NCI-H1436 (cell line): ENCODE measurements around the gene KY.

Experiments
- DNase-seq: peaks from one replicate; lab custom pipeline; 2025; lab: John Stamatoyannopoulos, UW

Gene KY

DNA sequence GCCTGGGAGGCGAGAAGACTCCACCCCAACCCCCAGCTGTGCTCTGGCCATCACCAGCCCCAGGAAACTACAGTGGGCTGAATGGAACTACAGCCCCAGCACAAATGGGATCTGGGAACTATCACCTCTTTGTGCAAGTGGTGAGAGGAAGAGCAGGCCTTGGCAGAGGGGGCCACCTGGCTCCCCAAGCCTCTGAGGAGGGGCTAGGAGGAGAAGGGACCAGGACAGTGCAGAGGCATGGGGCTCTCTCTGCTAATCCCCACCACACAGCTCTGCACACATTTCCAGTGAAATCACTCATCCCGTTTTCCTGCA is 31.6 kb downstream of the KY start:
- no peak for DNase-seq

DNA sequence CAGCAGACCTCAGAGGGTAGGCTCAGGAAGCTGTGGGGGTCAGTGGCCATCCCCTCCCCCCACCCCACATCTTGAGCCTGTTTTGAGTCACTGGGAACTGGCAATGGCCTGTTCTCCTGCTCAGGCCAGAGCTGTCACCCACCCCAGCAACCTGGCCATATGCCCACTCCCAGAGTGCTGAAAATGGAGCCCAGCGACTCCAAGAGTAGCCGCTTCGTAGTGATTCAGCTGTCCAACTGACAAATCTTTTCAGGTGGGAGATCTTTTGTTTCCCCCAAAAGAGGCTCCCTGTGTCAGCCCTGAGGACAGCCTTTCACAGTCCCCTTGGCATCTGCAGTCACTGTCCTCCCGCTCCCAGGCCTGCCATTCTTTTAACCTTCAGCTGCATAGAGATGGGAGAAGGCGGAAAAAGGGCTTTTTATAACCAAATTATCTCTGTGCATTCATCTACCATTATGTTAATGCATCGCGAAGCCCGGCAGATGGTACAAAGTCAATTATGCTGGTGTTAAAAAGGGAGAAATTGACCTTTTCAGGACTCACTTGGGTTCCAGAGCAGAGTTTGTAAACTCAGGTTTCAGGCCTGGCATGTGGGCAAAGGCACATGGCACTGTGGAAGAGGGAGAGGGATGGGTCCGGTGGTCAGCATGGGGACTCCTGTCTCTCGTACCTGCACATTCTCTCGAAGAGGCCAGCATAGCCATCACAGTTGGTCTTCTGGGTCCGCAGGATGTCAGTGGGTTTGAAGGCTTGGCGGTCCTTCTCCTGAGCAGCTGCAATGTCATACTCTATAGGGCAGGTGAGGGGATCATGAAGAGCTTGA is 32.1 kb downstream of the KY start:
- DNase-seq, result no peak

DNA sequence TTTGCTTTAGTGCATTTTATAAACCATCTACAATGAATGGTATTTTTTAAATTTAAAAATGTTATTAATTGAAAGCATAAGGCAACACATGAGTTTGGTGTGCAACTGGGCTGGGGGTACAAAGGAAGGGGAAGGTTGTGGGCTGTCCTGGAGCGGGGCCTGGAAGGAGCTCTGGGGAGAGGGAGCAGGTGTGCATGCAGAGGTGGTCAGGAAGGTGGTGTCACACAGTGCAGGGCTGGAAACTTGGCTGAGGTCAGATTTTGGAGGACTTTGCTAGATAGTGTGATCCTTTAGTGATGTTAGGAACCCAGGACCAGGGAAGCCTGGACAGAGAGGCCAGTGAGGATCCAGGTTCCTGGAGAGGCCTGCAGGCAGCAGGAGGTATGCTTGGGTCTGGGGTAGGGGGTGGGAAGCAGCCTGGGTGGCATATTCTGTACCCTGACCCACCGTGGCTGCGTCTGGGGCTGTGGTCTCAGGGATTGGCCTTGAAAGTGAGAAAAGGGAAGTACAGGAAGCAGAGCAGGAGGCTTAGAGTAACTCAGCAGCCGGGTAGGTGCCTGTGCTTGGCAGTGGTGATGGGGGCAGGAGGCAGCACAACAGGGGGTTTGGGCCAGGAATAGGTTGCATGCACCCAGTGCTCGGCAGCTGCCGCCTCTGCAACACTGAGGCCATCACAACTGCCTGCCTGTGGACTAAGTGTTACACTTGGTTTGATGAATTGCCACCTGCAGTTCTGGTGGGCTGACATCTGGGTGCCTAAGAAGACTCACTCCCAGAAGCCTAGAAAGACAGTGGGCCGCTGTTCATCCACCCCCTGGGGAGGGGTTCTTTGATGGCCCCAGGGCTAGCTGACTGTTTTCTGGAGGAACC is 33.0 kb downstream of the KY start:
- DNase-seq, result no peak

DNA sequence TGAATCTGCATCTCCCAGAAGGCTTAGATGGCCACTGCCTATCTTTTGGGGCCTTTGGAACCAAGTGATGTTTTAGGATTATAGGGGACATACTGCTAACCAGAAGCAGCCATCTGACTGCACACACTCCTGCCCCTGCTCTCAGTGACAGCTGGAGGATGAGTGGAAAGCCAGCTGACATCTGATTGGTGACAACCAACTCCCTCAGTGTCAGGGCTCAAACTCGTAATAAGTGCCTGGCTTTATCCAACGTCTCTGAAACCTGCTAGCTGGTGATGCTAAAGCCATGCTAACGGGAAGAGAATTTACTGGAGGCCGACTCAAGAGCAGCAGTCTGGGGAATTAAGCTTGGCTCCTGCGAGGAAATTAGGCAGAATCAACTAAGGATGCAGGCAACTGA is 35.1 kb downstream of the KY start:
- no peak for DNase-seq

DNA sequence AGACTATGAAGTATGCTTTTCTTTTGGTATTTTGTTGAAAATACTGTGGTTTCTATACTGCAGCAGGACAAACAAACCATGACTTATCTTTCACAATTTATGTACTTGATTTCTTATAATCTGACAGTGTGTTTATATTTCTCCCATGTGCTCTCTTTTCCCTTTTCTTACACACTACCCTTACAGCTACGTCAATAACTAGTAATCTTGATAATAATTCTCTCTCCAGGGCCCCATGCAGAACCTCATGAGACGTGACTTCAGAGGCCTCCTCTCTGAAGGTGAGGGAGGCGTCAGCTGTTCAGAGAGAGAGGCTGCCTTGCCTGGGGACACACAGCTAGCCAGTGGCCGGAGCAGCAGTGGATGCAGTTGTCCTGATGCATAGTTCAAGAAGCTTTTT is 35.9 kb downstream of the KY start:
- no peak for DNase-seq

DNA sequence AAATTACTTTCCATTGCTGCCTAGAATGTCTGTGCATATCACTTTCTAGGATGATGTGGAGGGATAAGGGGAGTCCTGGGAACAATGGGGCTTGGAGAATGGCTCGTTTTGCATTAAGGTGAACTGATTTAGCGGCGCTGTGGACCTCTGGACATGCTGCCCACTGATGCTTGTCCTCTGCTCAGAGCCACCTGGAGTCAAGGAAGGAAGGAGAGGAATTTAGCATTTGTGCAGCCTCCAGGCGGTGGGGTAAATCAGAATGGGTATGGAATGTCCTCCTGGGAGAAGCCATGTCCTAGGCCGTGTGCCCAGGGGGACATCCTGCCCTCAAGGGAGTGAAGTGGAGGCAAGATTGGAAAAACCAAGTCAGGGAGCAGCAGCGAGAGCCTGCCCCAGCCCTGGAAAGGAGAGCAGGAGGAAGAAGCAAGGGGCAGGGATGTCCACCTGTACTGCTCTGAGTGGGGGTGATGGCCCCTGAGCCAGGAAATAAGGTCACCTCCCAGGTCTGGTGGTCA is 37.8 kb downstream of the KY start:
- DNase-seq, result no peak

DNA sequence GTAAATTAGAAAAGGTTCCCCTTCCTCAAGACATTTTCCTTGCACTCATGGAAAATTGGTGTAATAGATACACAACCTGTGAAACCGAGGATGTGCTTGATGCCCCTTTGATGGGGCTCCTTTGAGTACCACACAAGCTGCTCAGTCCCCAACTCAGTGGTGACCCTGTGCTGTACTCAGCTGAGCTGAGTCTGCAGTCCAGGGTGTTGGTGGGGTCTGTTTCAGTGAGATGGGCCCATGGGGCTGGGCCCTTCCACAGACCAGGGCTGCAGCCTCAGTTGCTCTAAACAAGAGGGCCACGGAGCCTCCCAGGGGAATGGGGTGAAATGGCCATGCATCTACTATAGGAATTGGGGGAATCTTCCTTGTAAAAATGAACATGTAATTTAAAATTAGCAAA is 39.3 kb downstream of the KY start:
- DNase-seq, result no peak

DNA sequence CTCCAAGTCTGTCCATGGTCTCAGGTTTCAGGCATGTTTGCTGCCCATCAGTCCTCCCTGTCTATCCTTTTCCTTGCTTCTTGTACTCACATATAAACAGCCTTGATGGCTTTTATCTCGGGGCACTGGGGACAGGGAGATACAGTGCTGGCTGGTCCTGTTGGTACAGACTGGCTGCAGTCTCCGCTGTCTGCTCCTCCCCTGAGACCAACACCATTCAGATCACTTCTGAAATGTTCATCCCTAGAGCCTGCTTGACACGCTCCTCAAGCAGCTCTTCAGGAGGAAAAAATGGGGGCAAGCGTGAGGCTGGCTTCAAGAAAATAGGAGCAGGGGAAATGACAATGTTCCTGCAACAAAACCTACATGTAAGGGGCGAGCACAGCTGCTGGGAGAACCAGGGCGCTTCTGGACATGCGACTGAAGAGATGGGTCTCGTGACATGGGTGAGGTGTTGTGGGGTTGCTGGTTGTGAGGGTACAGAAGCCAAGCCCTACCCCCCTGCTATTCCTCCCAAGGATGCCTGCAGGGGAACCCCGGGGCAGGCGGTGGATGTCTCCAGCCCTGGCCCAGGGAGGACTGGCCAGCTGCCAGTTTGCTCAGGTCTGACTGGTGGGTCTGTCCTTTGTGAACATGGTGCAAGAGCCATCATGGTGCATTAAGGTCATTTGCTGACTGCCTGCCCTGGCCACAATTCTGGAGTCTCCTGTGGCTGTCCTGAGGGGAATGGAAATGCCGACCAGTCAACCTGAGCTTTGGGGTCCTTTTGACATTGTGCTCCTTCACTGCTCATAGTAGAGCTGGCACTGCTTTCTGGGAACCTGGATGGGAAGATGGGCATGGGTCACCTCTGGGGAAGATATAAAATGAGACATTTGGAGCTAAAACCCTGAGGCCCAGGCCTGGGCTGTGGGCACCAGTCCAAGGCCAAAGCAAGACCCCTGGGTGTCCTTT is 40.1 kb downstream of the KY start:
- no peak for DNase-seq

DNA sequence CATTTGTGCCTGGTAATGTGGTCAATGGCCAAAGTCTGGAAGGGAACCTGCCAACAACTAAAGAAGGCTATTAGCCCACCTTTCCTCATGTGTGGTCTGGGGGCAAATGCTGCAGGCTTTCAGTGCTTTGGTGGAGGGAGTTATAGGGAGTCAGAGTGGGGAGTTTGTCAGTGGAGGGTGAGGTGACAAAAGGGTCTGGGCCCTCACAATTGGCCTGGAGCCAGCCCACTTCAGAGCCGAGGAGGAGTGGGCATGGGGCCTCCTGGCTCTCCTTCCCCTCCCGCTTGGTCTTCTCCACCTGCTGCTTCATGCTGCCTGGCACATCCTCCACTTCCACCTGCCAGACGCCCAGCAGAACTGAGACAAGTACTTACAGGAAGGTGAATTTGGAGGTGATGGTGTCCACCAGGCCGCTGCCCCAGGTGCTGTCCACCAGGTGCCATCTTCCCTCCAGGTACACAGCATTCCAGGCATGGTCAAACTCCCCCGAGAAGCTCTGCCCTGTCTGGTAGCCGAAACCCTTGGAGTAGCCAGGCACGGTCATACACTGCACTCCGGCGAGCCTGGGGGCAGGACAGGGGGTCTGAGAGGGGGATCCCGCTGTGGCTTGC is 40.9 kb downstream of the KY start:
- DNase-seq, result no peak

DNA sequence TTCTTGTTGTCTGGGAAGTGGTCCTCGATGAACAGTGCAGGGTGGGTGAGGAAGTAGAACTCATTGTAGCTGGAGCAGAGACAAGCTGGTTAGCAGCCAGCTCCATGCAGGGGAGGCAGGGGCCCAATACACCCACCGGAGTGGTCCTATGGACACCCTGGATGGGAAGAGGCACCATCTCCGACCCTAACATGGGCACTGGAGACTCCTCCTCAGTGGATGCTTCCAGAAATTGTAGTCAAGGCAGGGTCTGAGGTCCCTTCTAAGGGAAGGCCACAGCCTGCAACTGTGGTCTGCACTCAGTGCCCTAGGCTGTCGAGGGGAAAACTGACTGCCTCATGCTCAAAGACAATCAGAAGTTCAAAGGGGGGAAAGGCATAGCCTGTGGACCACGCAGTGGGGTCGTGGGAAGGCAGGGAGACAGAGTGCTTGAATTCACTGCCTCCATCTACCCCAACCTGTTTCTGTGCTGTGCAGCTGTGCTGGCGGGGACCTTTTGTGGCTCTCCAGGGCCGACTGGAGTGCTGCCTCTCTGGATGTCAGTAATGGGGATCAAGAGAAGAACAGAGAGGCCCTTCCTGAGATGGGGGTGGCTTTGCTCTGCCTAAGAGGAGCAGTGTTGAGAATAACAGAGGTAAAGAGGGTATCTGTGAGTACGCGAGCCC is 41.9 kb downstream of the KY start:
- DNase-seq, result no peak

DNA sequence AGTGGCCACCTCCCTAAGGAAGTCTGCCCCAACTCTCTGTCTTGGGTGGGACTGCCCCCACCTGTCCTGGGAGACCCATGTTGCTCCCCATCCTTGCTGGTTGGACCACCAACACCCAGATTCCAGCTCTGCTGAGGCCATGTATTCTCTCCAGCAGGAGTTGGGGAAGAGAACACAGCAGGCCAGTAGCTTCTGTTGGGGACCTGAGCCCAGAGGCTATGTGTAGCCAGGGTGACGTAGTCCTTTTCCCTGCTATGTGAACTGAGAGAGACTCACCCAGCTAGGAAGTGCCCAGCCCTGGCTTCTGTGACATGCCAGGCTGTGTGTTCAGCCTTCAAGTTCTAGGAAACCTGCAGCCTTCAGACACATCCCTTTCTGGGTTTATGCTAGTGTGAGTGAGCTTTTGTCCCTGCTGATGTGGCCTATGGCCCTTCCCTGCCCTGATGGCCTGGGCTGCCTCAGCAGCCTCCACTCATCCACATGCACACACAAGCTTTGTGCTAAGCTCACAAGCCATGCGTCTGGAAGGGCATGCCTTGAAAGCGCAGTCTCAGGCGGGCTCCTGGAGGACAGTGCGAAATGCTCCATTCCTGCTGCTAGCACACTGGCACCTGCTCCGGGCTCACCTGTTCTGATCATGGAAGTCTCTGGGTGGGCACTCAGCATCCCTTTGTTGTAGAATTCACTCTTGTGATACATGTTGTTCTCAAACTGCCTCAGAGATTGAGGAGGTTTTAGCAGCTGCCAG is 42.6 kb downstream of the KY start:
- DNase-seq, result no peak

DNA sequence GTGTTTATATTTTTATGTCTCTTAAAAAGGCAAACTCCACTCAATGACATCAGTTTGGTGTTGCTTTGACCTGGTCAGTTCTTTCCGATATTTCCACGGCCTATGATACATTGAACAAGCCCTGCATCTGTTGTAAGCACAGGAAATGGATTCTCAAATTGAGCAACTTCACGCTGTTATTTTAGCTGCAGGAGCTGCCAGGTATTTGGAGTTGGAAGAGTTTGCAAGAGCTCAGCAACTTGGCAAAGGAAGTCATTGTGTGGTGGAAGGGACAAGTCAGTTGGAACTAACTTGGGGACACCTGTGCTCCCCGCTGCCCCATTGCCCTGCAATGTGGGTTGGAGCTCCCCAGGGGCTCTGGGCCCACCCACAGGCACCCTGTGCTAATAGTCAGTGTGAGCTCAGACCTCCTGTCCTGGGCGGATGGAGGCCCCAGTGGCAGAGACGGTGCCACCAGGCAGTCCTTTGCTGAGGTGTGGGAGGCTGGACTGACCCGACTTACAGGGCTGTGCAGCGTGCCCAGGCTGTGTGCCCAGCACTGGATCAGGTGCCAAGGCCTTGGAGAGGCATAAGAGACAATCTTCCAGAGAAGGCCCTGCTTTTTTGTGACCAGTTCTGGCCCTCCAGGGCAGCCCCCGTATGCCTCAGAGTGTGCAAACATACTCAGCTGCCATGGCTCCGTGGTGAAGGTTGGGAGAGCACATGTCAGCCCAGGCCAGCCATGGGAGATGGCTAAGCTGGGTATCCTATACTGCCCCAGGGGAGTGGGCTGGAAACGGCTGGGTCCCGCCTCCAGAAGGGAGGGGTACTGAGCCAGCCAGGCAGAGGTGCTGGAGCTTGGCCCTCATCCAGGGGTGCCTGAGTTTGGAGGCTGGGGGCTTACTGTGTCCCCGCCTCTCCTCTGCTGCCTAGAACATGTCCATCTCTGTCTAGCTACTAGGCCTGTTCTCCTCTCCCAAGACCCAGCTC is 43.5 kb downstream of the KY start:
- DNase-seq, result no peak

DNA sequence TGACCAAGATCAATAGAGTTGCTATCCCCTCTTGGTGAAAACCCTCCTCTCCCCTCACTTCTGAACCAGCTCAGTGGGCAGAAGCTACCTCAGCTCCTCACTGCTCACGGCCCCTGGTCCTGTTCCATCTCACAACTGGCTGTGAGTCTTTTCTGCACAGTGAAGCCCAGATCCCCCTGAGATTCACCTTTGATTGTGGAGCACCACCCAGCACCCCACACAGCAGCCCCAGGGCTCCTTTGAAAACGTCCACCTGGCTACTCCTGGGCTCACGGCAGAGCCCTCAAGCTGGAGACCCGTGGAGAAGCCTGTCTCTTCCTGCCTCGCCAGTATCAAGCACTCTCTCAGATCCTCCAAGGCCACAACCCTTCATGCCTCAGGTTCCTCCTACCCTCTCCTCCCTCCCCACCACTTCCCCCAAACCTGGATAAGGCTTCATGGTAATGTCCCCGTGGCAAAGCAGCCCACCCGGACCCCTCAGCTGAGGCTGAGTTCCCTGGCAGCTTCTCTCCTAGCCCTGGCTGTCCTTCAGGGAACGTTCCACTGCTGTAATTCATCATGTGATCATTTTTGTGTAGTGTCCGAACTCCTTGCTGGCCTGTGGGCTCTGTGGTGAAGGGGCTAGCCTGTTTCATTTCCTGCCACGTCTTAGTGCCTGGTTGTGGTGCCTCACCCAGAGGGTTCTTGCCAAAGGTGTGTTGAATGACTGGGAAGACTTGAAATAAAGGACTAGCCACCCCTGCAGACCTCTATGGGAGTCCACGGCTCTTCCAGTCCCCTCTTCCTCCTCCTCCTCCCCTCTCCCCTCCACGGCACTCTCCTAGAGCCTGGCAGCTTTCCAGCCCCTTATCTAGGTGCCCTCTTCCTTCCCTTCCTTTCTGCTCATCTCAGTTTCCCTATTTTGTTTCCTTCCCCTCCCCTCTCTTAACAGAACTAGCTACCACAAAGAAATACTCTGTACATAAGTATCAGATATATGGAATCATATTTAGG is 44.5 kb downstream of the KY start:
- no peak for DNase-seq

DNA sequence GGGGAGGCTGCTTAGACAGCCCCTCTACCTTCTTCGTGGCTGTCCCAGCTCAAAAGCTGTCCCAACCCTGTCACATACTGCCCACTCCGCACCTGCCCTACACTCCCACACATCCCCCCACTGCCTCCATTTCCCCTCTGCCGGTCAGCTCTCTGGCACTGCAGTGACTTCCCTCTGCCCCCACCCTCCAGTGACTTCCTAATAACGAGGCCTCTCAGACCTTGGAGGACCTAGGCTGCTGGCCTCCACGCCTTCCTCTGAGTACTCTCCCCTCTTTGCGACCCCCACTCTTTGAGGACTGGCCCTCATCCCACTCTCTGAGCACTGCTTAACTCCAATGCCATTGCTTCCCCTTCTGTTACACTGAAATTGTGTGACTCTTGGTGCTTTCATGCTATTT is 45.3 kb downstream of the KY start:
- DNase-seq, result no peak

DNA sequence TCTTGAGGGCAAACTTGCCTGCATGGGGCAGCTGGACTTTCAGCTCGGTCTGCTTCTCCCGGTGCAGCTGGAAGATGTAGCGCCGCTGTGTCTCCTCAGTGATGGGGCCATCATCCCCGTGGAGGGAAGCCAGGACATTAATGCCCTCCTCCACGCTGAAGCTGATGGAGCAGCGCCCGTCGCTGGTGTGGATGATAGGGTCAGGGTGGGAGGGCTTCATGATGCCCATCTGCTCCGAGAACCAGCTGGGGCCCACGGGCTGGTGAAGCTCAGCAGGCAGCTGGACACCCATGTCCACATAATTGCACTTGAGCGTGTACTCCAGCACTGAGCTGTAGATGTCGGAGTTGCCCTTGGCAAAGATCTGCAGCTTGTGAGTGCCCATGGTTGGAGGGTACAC is 46.9 kb downstream of the KY start:
- no peak for DNase-seq

DNA sequence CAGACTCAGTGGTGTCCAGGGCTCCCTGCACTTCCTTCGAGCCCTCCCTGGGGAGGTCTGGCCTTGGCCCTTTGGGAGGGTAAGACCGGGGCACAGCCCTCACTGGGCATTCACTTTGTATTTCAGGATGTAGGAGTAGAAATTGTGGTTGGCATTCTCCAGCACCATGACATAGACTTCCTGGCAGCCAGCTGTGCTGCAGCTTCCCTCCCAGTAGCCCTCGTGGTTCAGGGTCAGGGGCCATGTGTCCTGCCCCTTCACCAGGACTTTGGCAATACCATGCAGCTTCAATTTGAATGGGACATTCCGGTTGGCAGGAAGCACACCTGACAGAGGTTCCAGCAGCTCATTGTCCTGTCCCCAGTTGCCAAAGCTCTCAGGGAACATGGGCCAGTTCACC is 47.3 kb downstream of the KY start:
- DNase-seq, result no peak

DNA sequence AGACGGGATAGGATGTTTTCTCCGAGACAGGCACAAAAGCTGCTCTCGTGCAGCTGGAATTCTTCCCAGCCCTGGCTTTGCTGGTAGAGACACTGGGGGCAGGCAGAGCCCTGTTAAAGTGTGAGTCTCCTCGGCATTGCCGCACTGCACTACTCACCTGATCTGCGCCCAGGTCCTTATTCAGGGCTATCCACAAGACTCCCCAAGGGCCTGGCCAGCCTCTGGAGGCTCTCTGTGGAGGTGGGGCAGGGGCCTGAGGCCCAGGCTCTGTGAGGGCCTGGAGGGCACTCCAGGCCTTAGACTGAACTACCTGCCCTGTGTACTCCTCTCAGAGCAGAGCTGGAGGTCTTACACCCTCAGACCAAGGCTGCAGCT is 48.4 kb downstream of the KY start:
- no peak for DNase-seq
